ENCODE measurements around the gene FBXO28.

GRCh38 chr1:224108991-224109390 is 4.9 kb upstream of the FBXO28 start:
- TF ChIP-seq CTCF (IDR thresholded peaks at IDR 0.05), result no peak
- no peak for TF ChIP-seq POLR2A (IDR thresholded peaks at IDR 0.05)
- TF ChIP-seq EP300 (IDR thresholded peaks at IDR 0.05), result no peak
- TF ChIP-seq POLR2AphosphoS5 (IDR thresholded peaks at IDR 0.05), result no peak
